Trophoblast cell (in vitro differentiated cells and primary cell): Measurements from ENCODE around the gene MYRF.

Experiments used
- DNase-seq, 2 donors: peaks; one replicate each; pipeline ENCODE4 v3.0.0-alpha.2; 2016
- H2AFZ ChIP-seq: 2 replicates; pipeline ENCODE4 v1.6.1; 2013; ENCODE audit warnings: low read length, moderate library complexity, mild to moderate bottlenecking; ENCODE audit not compliant: insufficient read depth, poor library complexity
- H2AK5ac ChIP-seq: 2 replicates; pipeline ENCODE4 v1.6.1; 2013; ENCODE audit warnings: mild to moderate bottlenecking, low read length
- H2BK120ac ChIP-seq: 2 replicates; pipeline ENCODE4 v1.6.1; 2013; ENCODE audit warnings: low read length, mild to moderate bottlenecking, moderate library complexity; ENCODE audit not compliant: insufficient read depth, poor library complexity
- H2BK12ac ChIP-seq: 2 replicates; pipeline ENCODE4 v1.6.1; 2013; ENCODE audit warnings: mild to moderate bottlenecking, low read length, moderate library complexity
- H2BK5ac ChIP-seq: 2 replicates; pipeline ENCODE4 v1.6.1; 2013; ENCODE audit warnings: low read length, low read depth, moderate library complexity, mild to moderate bottlenecking; ENCODE audit not compliant: poor library complexity
- H3K14ac ChIP-seq: 2 replicates; pipeline ENCODE4 v1.6.1; 2013; ENCODE audit warnings: mild to moderate bottlenecking, low read length
- H3K18ac ChIP-seq: 2 replicates; pipeline ENCODE4 v1.6.1; 2013; ENCODE audit warnings: mild to moderate bottlenecking, low read length
- H3K23ac ChIP-seq: 2 replicates; pipeline ENCODE4 v1.6.1; 2013; ENCODE audit warnings: low read length
- H3K27ac ChIP-seq: 2 replicates; pipeline ENCODE4 v1.5.1; 2013; ENCODE audit warnings: low read depth, mild to moderate bottlenecking, inconsistent platforms, low read length, moderate library complexity
- H3K27me3 ChIP-seq: 2 replicates; pipeline ENCODE4 v1.6.1; 2013; ENCODE audit warnings: inconsistent platforms, mild to moderate bottlenecking, low read length, moderate library complexity; ENCODE audit not compliant: insufficient read depth
- H3K36me3 ChIP-seq, 2 experiments: 1 replicate in 1 of 2; 2 replicates in 1 of 2; pipeline ENCODE4 v1.6.1; 2013; ENCODE audit warnings: low read length in 2 of 2, mild to moderate bottlenecking in 2 of 2, moderate library complexity in 1 of 2; ENCODE audit not compliant: insufficient read depth in 2 of 2, control insufficient read depth in 1 of 2
- H3K4ac ChIP-seq: 2 replicates; pipeline ENCODE4 v1.6.1; 2013; ENCODE audit warnings: low read depth, mild to moderate bottlenecking, low read length, moderate library complexity
- H3K4me1 ChIP-seq, 2 experiments: 1 replicate in 1 of 2; 2 replicates in 1 of 2; pipeline ENCODE4 v1.6.1; 2013; ENCODE audit warnings: low read length in 2 of 2, mild to moderate bottlenecking in 2 of 2, moderate library complexity in 1 of 2; ENCODE audit not compliant: insufficient read depth in 2 of 2, control insufficient read depth in 1 of 2
- H3K4me2 ChIP-seq: 2 replicates; pipeline ENCODE4 v1.6.1; 2013; ENCODE audit warnings: inconsistent platforms, mild to moderate bottlenecking, low read length, moderate library complexity
- H3K4me3 ChIP-seq: 2 replicates; pipeline ENCODE4 v1.5.1; 2013; ENCODE audit warnings: mild to moderate bottlenecking, low read depth, low read length, inconsistent platforms
- H3K79me1 ChIP-seq: one replicate; pipeline ENCODE4 v1.6.1; 2013; ENCODE audit warnings: low read length
- H3K79me2 ChIP-seq: 2 replicates; pipeline ENCODE4 v1.6.1; 2013; ENCODE audit warnings: low read length, mild to moderate bottlenecking; ENCODE audit not compliant: control insufficient read depth, insufficient read depth, poor library complexity
- H3K9ac ChIP-seq: 2 replicates; pipeline ENCODE4 v1.6.1; 2013; ENCODE audit warnings: mild to moderate bottlenecking, low read length
- H3K9me3 ChIP-seq: 2 replicates; pipeline ENCODE4 v1.6.1; 2013; ENCODE audit warnings: low read depth, mild to moderate bottlenecking, control low read depth, inconsistent platforms, low read length; ENCODE audit not compliant: insufficient read depth
- H4K12ac ChIP-seq: 2 replicates; pipeline ENCODE4 v1.6.1; 2013; ENCODE audit warnings: low read depth, mild to moderate bottlenecking, low read length, moderate library complexity
- H4K8ac ChIP-seq: 2 replicates; pipeline ENCODE4 v1.6.1; 2013; ENCODE audit warnings: low read depth, mild to moderate bottlenecking, low read length, moderate library complexity
- H4K91ac ChIP-seq: one replicate; pipeline ENCODE4 v1.6.1; 2013; ENCODE audit warnings: low read depth, mild to moderate bottlenecking, low read length, moderate library complexity
- WGBS: extraction: QIAGEN DNeasy Blood & Tissue Kit; methylation state at CpG from one replicate; pipeline ENCODE4 v1.1.7; 2013; ENCODE audit warnings: missing lambda C conversion rate; ENCODE audit not compliant: insufficient read length, insufficient coverage; ENCODE audit errors: extremely low coverage; 5-methylcytosine and 5-hydroxymethylcytosine counted together

Gene MYRF

GRCh38 chr11:61711037-61711436 is 41.4 kb upstream of the MYRF start:
- Histone ChIP-seq H3K9ac (no peak overlapping the region), H2AFZ (no peak overlapping the region), H3K27ac (no peak overlapping the region), H3K4me3 (no peak overlapping the region), H3K4ac (no peak overlapping the region), H2BK5ac (no peak overlapping the region), H3K18ac (no peak overlapping the region), H3K27me3 (no peaks in the 10 kb centered on the region), H3K14ac (no peak overlapping the region), H2BK12ac (no peak overlapping the region), H2AK5ac (no peak overlapping the region), H2BK120ac (no peak overlapping the region), H3K36me3 (no peaks in the 10 kb centered on the region), H3K79me1 (no peaks in the 10 kb centered on the region), H3K79me2 (no peaks in the 10 kb centered on the region), H3K4me1 (no peaks in the 10 kb centered on the region), H4K12ac (no peak overlapping the region), H3K4me2 (no peak overlapping the region), H3K9me3 (no peaks in the 10 kb centered on the region), H4K8ac (no peak overlapping the region), H4K91ac (no peak overlapping the region), H3K23ac (no peak overlapping the region)
- no peak for DNase-seq
- no CpG with 5 or more reads among the region's 14 CpGs for WGBS

- Histone ChIP-seq H3K36me3 (no peaks in the 10 kb centered on the region), H3K27me3 (no peaks in the 10 kb centered on the region), H3K18ac (no peak overlapping the region), H3K4me1 (no peaks in the 10 kb centered on the region), H4K12ac (no peak overlapping the region), H3K9me3 (no peaks in the 10 kb centered on the region), H2BK120ac (no peak overlapping the region), H4K91ac (no peak overlapping the region), H2BK12ac (no peak overlapping the region), H3K23ac (no peak overlapping the region), H3K4me2 (no peak overlapping the region), H3K79me1 (no peaks in the 10 kb centered on the region), H3K14ac (no peak overlapping the region), H2BK5ac (no peak overlapping the region), H2AK5ac (no peak overlapping the region), H3K27ac (no peak overlapping the region), H4K8ac (no peak overlapping the region), H2AFZ (no peak overlapping the region), H3K4ac (no peak overlapping the region), H3K4me3 (no peak overlapping the region), H3K79me2 (no peaks in the 10 kb centered on the region), H3K9ac (no peak overlapping the region)
- WGBS = no CpG with 5 or more reads among the region's 6 CpGs
- DNase-seq = no peak
These were observed 40.9 kb upstream of the MYRF start for GRCh38 chr11:61711498-61711897.

GRCh38 chr11:61712314-61712713 is 40.1 kb upstream of the MYRF start:
- no peaks in the 10 kb centered on the region for H3K79me2 ChIP-seq

GRCh38 chr11:61712846-61713245 is 39.6 kb upstream of the MYRF start:
- Histone ChIP-seq H3K79me1 (no peaks in the 10 kb centered on the region), H4K91ac (no peak overlapping the region), H3K9ac (no peak overlapping the region), H3K4me2 (no peak overlapping the region), H3K27ac (no peak overlapping the region), H2BK120ac (no peak overlapping the region), H3K27me3 (no peaks in the 10 kb centered on the region), H3K36me3 (no peaks in the 10 kb centered on the region), H4K12ac (no peak overlapping the region), H3K14ac (no peak overlapping the region), H3K4me3 (no peak overlapping the region), H3K18ac (no peak overlapping the region), H4K8ac (no peak overlapping the region), H2BK5ac (no peak overlapping the region), H3K79me2 (no peaks in the 10 kb centered on the region), H2BK12ac (no peak overlapping the region), H3K4me1 (peaks cover 2 to 8% of the 10 kb centered on the region in 2 experiments), H3K23ac (no peak overlapping the region), H3K9me3 (no peaks in the 10 kb centered on the region), H2AK5ac (no peak overlapping the region), H2AFZ (no peak overlapping the region), H3K4ac (no peak overlapping the region)
- DNase-seq = no peak
- WGBS = no CpG with 5 or more reads among the region's 6 CpGs

More at GRCh38 chr11:61712314-61712713, 40.1 kb upstream of the MYRF start:
- Histone ChIP-seq H3K4ac (no peak overlapping the region), H2BK5ac (no peak overlapping the region), H2AK5ac (no peak overlapping the region), H3K4me2 (no peak overlapping the region), H3K27ac (no peak overlapping the region), H4K91ac (no peak overlapping the region), H3K9ac (no peak overlapping the region), H3K4me3 (no peak overlapping the region), H3K4me1 (peaks cover 2 to 4% of the 10 kb centered on the region in 2 experiments), H2BK12ac (no peak overlapping the region), H3K79me1 (no peaks in the 10 kb centered on the region), H3K18ac (no peak overlapping the region), H4K12ac (no peak overlapping the region), H3K14ac (no peak overlapping the region), H2BK120ac (no peak overlapping the region), H2AFZ (no peak overlapping the region), H3K23ac (no peak overlapping the region), H4K8ac (no peak overlapping the region), H3K36me3 (no peaks in the 10 kb centered on the region), H3K27me3 (no peaks in the 10 kb centered on the region), H3K9me3 (no peaks in the 10 kb centered on the region)
- no peak for DNase-seq
- no CpG with 5 or more reads among the region's 12 CpGs for WGBS
